ENCODE data around the gene TMEM74B.

Gene TMEM74B

GRCh38 chr20:1204576-1204975 lies 19.8 kb upstream of the TMEM74B start:
- DNase-seq, result no peak

GRCh38 chr20:1204113-1204512 lies 19.3 kb upstream of the TMEM74B start:
- DNase-seq, result no peak

- DNase-seq, result no peak
Measured at GRCh38 chr20:1203630-1204029, 18.8 kb upstream of the TMEM74B start.

GRCh38 chr20:1202762-1203504 lies 18.2 kb upstream of the TMEM74B start, which contains the start of gene C20orf202:
Gene C20orf202 (plus strand): TSS chr20:1203454. CDS start chr20:1203586, 132 bp downstream.
- DNase-seq, result no peak

- DNase-seq, result no peak
Measured at GRCh38 chr20:1199964-1200363, 15.2 kb upstream of the TMEM74B start.

GRCh38 chr20:1199212-1199873 lies 14.6 kb upstream of the TMEM74B start:
- DNase-seq, result no peak

GRCh38 chr20:1198751-1199150 lies 14.0 kb upstream of the TMEM74B start:
- DNase-seq, result no peak

- DNase-seq, result no peak
Measured at GRCh38 chr20:1197801-1198200, 13.0 kb upstream of the TMEM74B start.

GRCh38 chr20:1196634-1197033 lies 11.9 kb upstream of the TMEM74B start:
- DNase-seq, result no peak

- no peak for DNase-seq
Measured at GRCh38 chr20:1195226-1195625, 10.4 kb upstream of the TMEM74B start.

- DNase-seq, result no peak
Measured at GRCh38 chr20:1191299-1191698, 6.5 kb upstream of the TMEM74B start.

GRCh38 chr20:1190847-1191246 lies 6.1 kb upstream of the TMEM74B start:
- DNase-seq, result no peak

GRCh38 chr20:1189827-1190226 lies 5.0 kb upstream of the TMEM74B start:
- no peak for DNase-seq

- no peak for DNase-seq
Measured at GRCh38 chr20:1188347-1188746, 3.6 kb upstream of the TMEM74B start.

- DNase-seq, result no peak
Measured at GRCh38 chr20:1187605-1188171, 2.9 kb upstream of the TMEM74B start.

GRCh38 chr20:1186367-1186991 lies 1.7 kb upstream of the TMEM74B start:
- DNase-seq, result no peak

- DNase-seq, result peak; percentile 22
Measured at GRCh38 chr20:1185790-1186334, 1.1 kb upstream of the TMEM74B start.

GRCh38 chr20:1185316-1185741 lies 548 bp upstream of the TMEM74B start:
- no peak for DNase-seq

GRCh38 chr20:1184260-1184637 lies 532 bp downstream of the TMEM74B start:
- no peak for DNase-seq

GRCh38 chr20:1183153-1183552 lies 1.6 kb downstream of the TMEM74B start:
- DNase-seq, result no peak

GRCh38 chr20:1182106-1182505 lies 2.7 kb downstream of the TMEM74B start:
- no peak for DNase-seq

GRCh38 chr20:1180949-1181348 lies 3.8 kb downstream of the TMEM74B start:
- no peak for DNase-seq

- no peak for DNase-seq
Measured at GRCh38 chr20:1178623-1179022, 6.2 kb downstream of the TMEM74B start.

All from HCEC 1CT (cell line).